Measurements from ENCODE around the gene PYCR2.

The PYCR2 gene

GRCh38 chr1:225881959-225882693 is 41.9 kb downstream of the PYCR2 start, which contains the start of gene TMEM63A:
TSS of gene TMEM63A (minus strand) at chr1:225882380. CDS start at chr1:225877580, 4,800 bp downstream.
- DNase-seq (ENCODE audit: extremely low spot score, insufficient read length, low read depth) (peak; percentile 95), FAIRE-seq (peak; percentile 64)

GRCh38 chr1:225881081-225881958 is 42.7 kb downstream of the PYCR2 start:
- FAIRE-seq (no peak), DNase-seq (ENCODE audit: extremely low spot score, insufficient read length, low read depth) (peak; percentile 48)

GRCh38 chr1:225880636-225881035 is 43.4 kb downstream of the PYCR2 start:
- FAIRE-seq: no peak

GRCh38 chr1:225880222-225880588 is 43.8 kb downstream of the PYCR2 start:
- FAIRE-seq (no peak), DNase-seq (ENCODE audit: extremely low spot score, insufficient read length, low read depth) (no peak)

More at GRCh38 chr1:225880636-225881035, 43.4 kb downstream of the PYCR2 start:
- DNase-seq (ENCODE audit: extremely low spot score, insufficient read length, low read depth): no peak

GRCh38 chr1:225879521-225880221 is 44.4 kb downstream of the PYCR2 start:
- no peak for FAIRE-seq
- DNase-seq (ENCODE audit: extremely low spot score, insufficient read length, low read depth): no peak

- FAIRE-seq (no peak), DNase-seq (ENCODE audit: extremely low spot score, insufficient read length, low read depth) (no peak)
Measured at GRCh38 chr1:225878282-225878681, 45.8 kb downstream of the PYCR2 start.

GRCh38 chr1:225877580-225877979 is 46.5 kb downstream of the PYCR2 start:
- FAIRE-seq (no peak), DNase-seq (ENCODE audit: extremely low spot score, insufficient read length, low read depth) (no peak)

- FAIRE-seq (no peak), DNase-seq (ENCODE audit: extremely low spot score, insufficient read length, low read depth) (no peak)
Measured at GRCh38 chr1:225876900-225877510, 47.0 kb downstream of the PYCR2 start.

- no peak for DNase-seq (ENCODE audit: extremely low spot score, insufficient read length, low read depth)
- FAIRE-seq: no peak
Measured at GRCh38 chr1:225875044-225875815, 48.8 kb downstream of the PYCR2 start.

GRCh38 chr1:225874431-225874830 is 49.6 kb downstream of the PYCR2 start:
- no peak for FAIRE-seq
- DNase-seq (ENCODE audit: extremely low spot score, insufficient read length, low read depth): no peak

GRCh38 chr1:225873281-225873850 is 50.7 kb downstream of the PYCR2 start:
- no peak for FAIRE-seq

GRCh38 chr1:225872075-225872430 is 52.0 kb downstream of the PYCR2 start:
- FAIRE-seq: no peak
- DNase-seq (ENCODE audit: extremely low spot score, insufficient read length, low read depth): no peak

More at GRCh38 chr1:225873281-225873850, 50.7 kb downstream of the PYCR2 start:
- DNase-seq (ENCODE audit: extremely low spot score, insufficient read length, low read depth): no peak

GRCh38 chr1:225871359-225872074 is 52.5 kb downstream of the PYCR2 start:
- FAIRE-seq (no peak), DNase-seq (ENCODE audit: extremely low spot score, insufficient read length, low read depth) (no peak)

GRCh38 chr1:225870911-225871310 is 53.1 kb downstream of the PYCR2 start:
- DNase-seq (ENCODE audit: extremely low spot score, insufficient read length, low read depth) (no peak), FAIRE-seq (no peak)

Data from GM18507 (cell line).